Mucosa of descending colon (tissue), 3 donors: ENCODE results near the gene TMEM38B. TPM values are rescaled to one million over a fixed set of nuclear protein-coding genes. Genes with fewer than 3 reads are reported as not detected.
"Not testable (repeated sequence)": the region's sequence is repeated elsewhere in the genome, so short reads cannot be mapped to it uniquely, and the experiment has no call there.

ENCODE experiments used
- ATAC-seq: fragments of 200-7000 bp; cut with Tn5 transposase; one replicate; pipeline ENCODE4 v1.9.1; 2020; ENCODE audit warnings: mild to moderate bottlenecking, moderate library complexity
- DNase-seq, 3 donors: peaks; one replicate each; pipeline ENCODE4 v3.0.0-alpha.2; 2020
- H3K36me3 ChIP-seq: fragments of 200-600 bp; one replicate; pipeline ENCODE4 v1.8.0; 2021; ENCODE audit warnings: low read depth, mild to moderate bottlenecking
- H3K4me1 ChIP-seq: fragments of 200-600 bp; one replicate; pipeline ENCODE4 v1.8.0; 2021; ENCODE audit warnings: low read depth, mild to moderate bottlenecking
- H3K4me3 ChIP-seq: fragments of 200-600 bp; one replicate; pipeline ENCODE4 v1.8.0; 2021; ENCODE audit warnings: mild to moderate bottlenecking
- H3K9me3 ChIP-seq: fragments of 200-600 bp; one replicate; pipeline ENCODE4 v1.8.0; 2021; ENCODE audit warnings: mild to moderate bottlenecking
- CTCF ChIP-seq: fragments of 200-600 bp; IDR thresholded peaks from one replicate; pipeline ENCODE4 v1.8.0; 2022; ENCODE audit warnings: antibody characterized with exemption, mild to moderate bottlenecking
- intact Hi-C, 2 donors: fragments of 100-400 bp; cut with DNase I in 1 of 2; cut with micrococcal nuclease in 1 of 2; formaldehyde crosslinking; loops; one replicate each; pipeline versions ENCODE4 v1.11.0 to v1.11.1; 2022; cut with DNase I, micrococcal nuclease
- total RNA-seq, 3 donors: library from RNA; stranded (reverse); fragmentation: NEBNext Ultra II Directional in 2 of 3; extraction: Animal tissue kit (Norgen Biotek cat#: 25700) in 2 of 3; gene quantifications; one replicate each; pipeline versions ENCODE4 v1.2.1 to v1.2.4, GENCODE V29; 2021 to 2023
- donor health status: DM: no; HTN: no; CAD: no; lungs with moderate emphysema.
- donor health status: DM: no; HTN: no; CAD: no.
- donor health status: DM: no; HTN: yes; CAD: no.

Gene TMEM38B
- total RNA-seq, 3 donors from 2014 or later, result 19.3 to 36.8 (median 19.3) TPM

GRCh38 chr9:105742088-105742487 lies 47.7 kb downstream of the TMEM38B start:
- no peak for ATAC-seq
- DNase-seq, result no peak
- Histone ChIP-seq H3K4me1 (no peaks in the 10 kb centered on the region), H3K4me3 (no peak overlapping the region), H3K36me3 (no peaks in the 10 kb centered on the region), H3K9me3 (no peaks in the 10 kb centered on the region)
- TF ChIP-seq CTCF, result no peak
- intact Hi-C loops, result no loop called here

GRCh38 chr9:105747325-105747724 lies 53.0 kb downstream of the TMEM38B start:
- H3K4me1 ChIP-seq, H3K36me3 ChIP-seq, H3K4me3 ChIP-seq, H3K9me3 ChIP-seq, ATAC-seq, DNase-seq, intact Hi-C loops: not testable (repeated sequence)

DNA sequence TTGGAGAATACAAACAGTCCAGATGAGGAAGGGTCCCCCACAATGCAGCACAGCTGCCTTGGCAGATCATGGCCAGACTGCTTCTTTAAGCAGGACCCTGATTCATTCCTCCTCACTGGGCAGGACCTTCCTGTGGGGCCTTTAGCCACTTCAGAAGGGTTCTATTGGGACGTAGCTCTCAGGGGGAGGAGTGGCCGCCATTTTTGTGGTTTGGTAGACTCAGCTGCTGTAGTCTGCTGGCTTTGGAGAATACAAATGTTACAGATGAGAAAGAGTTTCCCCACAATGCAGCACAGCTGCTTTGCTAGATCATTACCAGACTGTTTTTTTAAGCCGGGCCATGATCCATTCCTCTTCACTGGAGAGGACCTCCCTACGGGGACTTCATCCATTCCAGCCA lies 57.4 kb downstream of the TMEM38B start:
- TF ChIP-seq CTCF, result no peak
- H3K4me1 ChIP-seq, result no peaks in the 10 kb centered on the region
- H3K9me3 ChIP-seq, result peaks cover 17% of the 10 kb centered on the region
- H3K4me3 ChIP-seq, result no peak overlapping the region
- intact Hi-C loops, result no loop called here
- DNase-seq (no peak), ATAC-seq (no peak)
- H3K36me3 ChIP-seq, result no peaks in the 10 kb centered on the region

DNA sequence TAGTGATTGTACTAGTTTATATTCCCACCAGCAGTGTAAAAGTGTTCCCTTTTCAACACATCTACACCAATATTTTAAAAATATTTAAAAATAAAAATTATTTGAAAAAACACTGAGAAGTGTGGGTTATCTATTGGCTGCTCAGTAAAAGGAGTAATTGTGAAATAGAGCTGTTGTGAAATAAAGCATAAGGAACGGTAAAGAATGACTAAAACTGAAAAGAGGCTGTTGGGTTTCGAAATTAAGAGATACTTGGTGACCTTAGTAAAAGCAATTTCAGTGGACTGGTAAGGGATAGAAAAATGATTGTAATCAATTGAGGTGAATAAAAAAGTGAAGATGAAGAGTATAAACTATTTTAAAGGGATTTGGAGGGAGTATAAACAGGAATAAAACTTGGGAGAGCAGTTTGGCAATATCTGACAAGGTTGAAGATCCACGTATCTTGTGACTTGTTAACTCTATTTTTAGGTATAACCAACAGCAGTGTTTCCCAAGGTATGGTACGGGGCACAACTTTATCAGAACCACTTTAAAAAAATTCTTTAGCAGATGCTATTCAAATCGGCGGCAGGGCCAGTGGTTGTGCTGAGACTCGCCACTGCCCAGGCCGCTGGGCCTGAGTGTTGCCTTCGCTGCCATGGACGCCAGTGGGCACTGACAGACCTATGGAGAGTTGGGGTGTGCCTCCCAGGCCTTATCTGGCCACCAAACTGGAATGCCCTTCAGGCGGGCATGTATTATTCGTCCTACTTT lies 63.3 kb downstream of the TMEM38B start:
- H3K4me1 ChIP-seq, result no peaks in the 10 kb centered on the region
- no peak for TF ChIP-seq CTCF
- intact Hi-C loops, result no loop called here
- ATAC-seq, result no peak
- H3K9me3 ChIP-seq, result peaks cover 12% of the 10 kb centered on the region
- H3K4me3 ChIP-seq, result no peak overlapping the region
- H3K36me3 ChIP-seq, result no peaks in the 10 kb centered on the region
- no peak for DNase-seq

GRCh38 chr9:105760053-105760452 lies 65.7 kb downstream of the TMEM38B start:
- H3K4me1 ChIP-seq, result no peaks in the 10 kb centered on the region
- no peaks in the 10 kb centered on the region for H3K36me3 ChIP-seq
- H3K9me3 ChIP-seq, result no peaks in the 10 kb centered on the region
- no peak overlapping the region for H3K4me3 ChIP-seq
- no peak for DNase-seq
- TF ChIP-seq CTCF, result no peak
- intact Hi-C loops, result no loop called here
- ATAC-seq, result no peak

DNA sequence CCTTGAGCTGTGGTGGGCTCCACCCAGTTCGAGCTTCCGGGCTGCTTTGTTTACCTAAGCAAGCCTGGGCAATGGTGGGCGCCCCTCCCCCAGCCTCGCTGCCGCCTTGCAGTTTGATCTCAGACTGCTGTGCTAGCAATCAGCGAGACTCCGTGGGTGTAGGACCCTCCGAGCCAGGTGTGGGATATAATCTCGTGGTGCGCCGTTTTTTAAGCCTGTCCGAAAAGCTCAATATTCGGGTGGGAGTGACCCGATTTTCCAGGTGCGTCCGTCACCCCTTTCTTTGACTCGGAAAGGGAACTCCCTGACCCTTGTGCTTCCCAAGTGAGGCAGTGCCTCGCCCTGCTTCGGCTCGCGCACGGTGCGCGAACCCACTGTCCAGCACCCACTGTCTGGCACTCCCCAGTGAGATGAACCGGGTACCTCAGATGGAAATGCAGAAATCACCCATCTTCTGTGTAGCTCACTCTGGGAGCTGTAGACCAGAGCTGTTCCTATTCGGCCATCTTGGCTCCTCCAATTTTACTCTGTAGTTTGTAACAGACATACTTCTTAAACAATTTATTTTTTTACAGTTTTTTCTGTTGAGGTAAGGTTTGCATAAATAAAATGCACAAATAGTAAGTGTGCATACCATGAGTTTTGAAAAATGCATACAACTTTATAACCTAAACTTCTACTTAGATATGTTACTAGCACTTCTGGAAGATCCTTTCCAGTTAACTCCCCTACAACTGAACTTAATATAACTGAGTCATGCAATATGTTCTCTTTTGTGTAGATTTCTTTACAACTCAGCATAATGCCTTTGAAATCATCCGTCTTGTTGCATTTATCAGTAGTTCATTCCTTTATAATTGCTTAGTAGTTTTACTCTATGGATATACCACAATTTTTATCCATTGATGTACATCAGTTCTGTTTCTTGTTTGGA lies 88.5 kb downstream of the TMEM38B start:
- H3K4me1 ChIP-seq, intact Hi-C loops, H3K36me3 ChIP-seq, ATAC-seq, DNase-seq, H3K9me3 ChIP-seq, H3K4me3 ChIP-seq: not testable (repeated sequence)

GRCh38 chr9:105783495-105783872 lies 89.1 kb downstream of the TMEM38B start:
- ATAC-seq, H3K4me3 ChIP-seq, intact Hi-C loops, H3K36me3 ChIP-seq, DNase-seq, H3K4me1 ChIP-seq, H3K9me3 ChIP-seq: not testable (repeated sequence)

- intact Hi-C loops, H3K4me3 ChIP-seq, DNase-seq: not testable (repeated sequence)
Measured at GRCh38 chr9:105786796-105787195, 92.5 kb downstream of the TMEM38B start.

More at GRCh38 chr9:105786796-105787195, 92.5 kb downstream of the TMEM38B start:
- peaks cover 13% of the 10 kb centered on the region for H3K9me3 ChIP-seq
- H3K36me3 ChIP-seq, H3K4me1 ChIP-seq, ATAC-seq: not testable (repeated sequence)
